GM19351 (cell line): ENCODE results near the gene SCFD1.

ENCODE experiments used
- ATAC-seq: cut with Tn5 transposase; IDR thresholded peaks from one replicate; pipeline ENCODE4 v1.9.1; 2021; ENCODE audit warnings: mild to moderate bottlenecking, moderate library complexity; ENCODE audit not compliant: unreplicated experiment

SCFD1 gene

DNA sequence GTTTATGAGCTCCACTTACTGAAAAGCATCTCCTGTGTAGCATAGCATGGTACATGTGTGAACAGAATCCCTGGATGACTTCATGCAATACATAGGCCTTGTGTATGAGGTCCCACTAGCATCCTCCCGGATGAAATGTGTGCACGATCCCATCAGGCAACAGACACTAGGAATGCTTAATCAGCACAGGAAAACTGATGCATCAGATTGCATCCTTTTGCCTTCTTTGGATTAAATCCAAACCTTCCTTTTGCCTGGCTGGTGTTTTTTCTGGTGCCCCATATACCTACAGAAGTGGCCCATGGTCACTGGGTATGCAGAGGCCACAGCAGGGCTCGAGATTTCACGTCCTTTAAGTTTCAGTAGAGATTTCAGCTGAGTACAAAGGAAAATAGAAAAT is 131.3 kb downstream of the SCFD1 start:
- no peak for ATAC-seq

DNA sequence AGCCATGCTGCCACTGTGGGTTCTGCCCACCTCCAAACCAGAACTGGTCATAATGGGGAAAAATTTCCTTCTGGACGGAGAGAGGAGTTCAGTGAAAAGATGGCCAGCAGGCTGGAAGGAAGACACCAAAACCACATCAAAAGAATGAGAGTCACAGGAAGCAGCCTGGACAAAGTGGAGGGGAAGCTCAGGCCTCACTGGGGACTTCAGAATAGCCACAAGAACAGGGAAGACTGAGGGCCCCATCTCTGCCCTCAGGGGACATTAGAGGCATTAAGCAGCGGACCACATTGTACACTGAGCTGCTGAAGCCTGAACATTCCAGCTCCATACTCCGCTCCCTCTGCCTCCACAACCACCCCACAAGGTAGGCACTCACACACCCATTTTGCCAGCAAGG is 132.7 kb downstream of the SCFD1 start:
- ATAC-seq = no peak

DNA sequence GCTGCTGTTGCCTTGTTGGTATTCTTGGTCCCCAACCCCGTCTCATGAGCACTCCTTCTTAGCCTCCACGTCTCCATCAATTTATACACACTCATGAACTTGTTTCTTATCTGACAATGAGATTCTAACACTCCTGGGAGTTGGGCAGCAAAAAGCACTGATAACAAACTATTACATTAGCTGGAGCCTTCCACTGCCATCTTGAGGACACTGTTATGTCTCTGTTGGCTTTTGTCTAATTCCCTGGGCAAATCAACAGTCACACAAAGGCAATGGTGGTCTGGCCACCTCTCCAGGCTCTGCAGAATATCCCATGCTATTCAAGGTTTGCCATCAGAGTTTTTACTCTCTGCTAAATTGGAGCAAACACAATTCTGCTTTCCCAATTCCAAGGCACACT is 134.5 kb downstream of the SCFD1 start:
- no peak for ATAC-seq

DNA sequence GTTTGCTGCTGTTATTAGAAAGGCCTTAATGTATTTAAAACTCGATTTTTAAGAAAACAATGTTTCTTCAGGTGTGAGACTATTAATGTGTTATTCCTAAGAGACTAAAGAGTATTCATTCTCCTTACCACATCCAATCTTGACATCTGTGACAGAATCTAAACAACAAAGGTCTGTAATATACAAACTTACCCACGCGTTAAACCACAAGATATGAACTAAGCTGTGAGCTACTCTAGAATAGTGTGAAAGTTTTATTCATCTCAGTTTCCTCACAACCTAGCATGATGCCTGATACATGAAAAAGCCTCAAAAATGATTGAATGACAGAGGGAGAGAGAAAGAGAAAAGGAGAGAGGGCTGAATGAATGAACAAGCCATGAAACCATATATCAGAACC is 135.0 kb downstream of the SCFD1 start:
- ATAC-seq = no peak

DNA sequence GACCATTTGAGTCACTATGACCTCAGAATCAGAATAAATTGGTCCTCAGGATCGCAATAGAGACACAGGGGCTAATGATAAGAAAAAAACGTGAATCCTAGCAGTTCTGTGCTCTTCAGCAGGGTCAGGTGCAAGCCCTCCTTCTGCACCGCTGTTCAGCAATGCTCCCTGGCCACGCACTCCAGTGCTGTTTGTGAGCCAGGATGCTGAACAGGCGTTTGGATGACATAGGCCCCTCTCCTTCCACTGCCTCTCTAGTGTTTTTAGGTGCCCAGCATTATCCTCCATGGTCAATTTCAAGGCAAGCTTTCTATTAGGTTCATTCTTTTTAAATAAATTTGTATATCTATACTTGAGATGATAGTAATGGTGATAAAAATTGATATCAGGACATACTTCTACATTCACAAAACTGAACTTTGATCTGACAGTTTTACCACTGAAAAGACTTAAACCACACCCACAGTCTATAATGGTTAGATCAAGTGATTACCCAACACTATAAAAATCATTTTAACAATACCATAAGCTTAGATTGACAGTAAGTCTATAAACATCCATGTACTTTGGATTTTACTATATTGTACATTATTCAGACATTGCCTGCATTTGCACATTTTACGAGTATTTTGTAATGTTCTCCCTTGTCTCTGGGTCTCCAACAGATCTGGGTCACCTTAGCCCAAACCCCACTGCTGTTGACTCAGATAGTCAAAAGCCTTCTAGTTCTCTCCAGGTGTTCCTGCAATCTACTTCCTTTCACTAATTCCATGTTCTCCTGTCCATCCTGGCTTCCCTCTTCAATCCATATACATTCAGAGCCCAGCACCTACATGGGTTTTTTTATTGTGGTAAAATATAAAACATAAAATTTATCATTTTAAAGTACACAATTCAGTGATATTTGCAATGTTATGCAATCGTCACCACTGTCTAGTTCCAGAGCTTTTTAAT is 137.3 kb downstream of the SCFD1 start:
- ATAC-seq = no peak

DNA sequence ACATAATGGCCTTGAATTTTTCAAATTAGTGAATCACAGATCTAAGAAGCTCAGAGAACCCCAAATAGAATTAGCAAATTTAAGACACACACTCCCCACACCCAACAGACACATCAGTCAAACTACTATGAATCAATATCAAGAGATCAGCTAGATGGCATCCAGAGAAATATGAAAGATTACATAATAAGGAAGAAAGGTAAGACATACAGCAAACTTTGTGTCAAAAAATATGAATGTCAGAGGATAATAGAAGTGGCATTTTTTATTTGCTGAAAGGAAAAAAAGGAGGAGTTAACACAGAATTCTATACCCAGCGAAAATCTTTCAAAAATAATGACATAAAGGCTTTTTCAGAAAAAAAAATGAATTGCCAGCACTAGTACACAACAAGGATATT is 141.8 kb downstream of the SCFD1 start:
- no peak for ATAC-seq

DNA sequence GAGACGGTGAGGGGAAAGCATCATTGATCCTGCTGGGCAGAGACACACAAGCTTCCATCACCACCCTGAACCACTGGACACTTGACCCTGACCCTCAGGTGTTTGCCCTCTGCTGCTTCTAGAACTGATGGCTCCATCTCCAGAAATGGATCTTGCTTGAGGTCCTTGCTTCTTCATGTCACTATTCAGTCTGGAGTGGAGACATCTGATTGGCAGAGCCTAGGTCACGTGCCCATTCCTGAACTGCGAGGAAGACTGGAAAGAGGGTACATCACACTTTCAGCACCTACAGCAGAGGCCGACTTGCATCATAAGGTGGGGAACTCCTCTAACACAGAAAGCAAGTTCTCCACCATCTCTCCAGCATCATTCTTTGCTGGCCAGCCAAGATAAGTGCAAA is 145.5 kb downstream of the SCFD1 start:
- no peak for ATAC-seq

DNA sequence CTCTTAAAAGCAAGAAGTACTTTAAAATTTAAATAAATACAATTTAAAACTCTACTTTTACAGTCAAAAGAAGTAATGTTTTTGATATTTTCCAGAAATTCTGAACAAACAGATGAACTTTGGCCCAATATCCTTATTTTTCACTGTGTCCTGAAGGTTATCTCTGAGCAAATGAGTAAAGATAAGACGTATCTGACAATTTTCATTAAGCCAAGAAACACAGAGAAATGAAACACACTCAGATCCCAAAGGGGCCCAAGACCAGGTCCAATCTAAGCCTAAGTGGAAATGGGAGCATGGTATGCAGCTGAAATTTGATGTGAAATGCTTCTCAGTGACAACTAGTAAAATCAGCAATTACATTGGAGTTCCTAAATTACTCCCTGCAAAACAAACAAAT is 146.7 kb downstream of the SCFD1 start:
- no peak for ATAC-seq

DNA sequence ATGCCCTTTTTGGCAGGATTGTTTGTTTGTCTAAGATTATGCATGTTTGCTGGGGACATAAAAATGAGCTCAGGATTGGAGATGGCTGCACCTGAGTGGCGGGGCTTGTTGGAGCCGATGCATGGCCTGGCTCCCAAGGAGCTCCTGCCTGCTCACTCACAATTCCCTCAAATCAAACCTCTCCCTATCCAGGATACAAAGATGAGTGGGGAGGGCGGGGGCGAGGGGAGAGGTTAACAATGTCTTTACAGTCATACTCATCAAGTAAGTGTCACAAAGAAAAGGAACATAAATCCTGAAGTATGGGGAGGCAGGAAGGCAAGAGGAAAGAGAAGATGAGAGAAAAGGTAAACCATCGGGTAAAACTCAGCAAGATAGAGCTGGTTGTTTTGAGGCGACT is 148.3 kb downstream of the SCFD1 start:
- ATAC-seq = no peak

DNA sequence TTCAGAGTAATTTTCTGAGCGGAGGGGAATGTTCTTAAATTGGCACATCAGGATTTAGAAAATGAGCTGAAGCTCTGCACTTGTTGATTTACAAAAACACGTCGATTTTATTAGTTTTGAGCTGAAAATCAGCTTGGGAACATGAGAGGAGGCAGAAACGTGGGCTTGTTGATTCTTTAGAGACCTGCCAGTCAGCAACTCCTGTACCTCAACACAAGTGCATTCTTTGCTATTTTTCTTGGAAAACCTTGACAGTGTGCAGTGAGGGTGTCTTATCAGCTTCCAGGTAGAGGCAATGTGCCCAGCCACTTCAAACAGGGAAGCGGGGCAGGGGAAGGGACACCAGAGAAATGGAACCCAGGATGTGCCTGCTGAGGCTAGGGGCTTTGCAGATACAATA is 149.5 kb downstream of the SCFD1 start:
- no peak for ATAC-seq

DNA sequence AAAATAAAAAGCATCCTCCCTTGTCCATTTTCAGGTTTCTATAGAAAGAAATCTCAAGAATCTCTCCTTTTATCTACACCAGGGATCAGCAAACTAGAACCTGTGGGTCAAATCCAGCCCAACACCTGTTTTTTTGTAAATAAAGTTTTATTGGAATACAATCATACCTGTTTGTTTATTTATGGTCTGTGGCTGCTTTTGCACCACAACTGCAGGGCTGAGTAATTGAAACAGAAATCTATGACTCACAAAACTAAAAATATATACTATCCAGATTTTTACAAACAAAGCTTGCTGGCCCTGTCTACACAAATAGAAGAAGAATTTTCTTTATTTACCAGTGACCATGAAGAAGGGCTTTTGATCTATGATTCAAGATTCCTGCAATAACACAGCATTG is 157.1 kb downstream of the SCFD1 start:
- peak; percentile 88 for ATAC-seq
